HG02642 (cell line): Measurements from ENCODE around the gene LSR.

Experiments
- ATAC-seq: cut with Tn5 transposase; IDR thresholded peaks from one replicate; pipeline ENCODE4 v1.9.1; 2021; ENCODE audit warnings: mild to moderate bottlenecking; ENCODE audit not compliant: unreplicated experiment, poor library complexity

The LSR gene, protein sequence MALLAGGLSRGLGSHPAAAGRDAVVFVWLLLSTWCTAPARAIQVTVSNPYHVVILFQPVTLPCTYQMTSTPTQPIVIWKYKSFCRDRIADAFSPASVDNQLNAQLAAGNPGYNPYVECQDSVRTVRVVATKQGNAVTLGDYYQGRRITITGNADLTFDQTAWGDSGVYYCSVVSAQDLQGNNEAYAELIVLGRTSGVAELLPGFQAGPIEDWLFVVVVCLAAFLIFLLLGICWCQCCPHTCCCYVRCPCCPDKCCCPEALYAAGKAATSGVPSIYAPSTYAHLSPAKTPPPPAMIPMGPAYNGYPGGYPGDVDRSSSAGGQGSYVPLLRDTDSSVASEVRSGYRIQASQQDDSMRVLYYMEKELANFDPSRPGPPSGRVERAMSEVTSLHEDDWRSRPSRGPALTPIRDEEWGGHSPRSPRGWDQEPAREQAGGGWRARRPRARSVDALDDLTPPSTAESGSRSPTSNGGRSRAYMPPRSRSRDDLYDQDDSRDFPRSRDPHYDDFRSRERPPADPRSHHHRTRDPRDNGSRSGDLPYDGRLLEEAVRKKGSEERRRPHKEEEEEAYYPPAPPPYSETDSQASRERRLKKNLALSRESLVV

DNA sequence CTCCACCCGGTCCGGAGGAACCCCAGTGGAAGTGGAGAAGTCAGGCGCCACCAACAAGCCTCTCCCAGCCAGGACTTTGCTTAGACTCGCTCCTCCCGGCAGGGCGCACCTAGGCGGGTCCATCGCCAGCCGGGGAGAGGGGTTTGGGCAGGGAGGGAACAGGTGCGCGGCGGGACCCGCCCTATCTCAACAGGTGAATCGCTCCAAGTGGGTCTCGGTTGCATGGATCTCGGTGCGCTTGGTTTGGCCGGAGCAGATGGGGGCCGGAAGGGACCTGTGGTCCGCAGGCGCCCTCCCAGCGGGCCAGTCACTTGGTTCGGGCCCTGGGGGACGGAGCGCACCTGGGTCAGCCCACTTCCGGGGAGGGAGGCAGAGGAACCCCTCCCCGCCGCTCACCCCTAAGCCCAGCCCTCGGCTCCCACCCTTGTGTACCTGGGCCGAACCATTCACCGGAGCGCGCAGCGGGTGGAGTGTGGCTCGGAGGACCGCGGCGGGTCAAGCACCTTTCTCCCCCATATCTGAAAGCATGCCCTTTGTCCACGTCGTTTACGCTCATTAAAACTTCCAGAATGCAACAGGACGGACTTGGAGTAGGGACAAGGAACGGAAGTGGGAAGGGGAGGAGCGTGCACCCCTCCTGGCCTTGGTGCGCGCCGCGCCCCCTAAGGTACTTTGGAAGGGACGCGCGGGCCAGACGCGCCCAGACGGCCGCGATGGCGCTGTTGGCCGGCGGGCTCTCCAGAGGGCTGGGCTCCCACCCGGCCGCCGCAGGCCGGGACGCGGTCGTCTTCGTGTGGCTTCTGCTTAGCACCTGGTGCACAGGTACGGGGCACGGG lies at the start of gene LSR:
TSS of gene LSR (plus strand) at position 693 of the 836 bp plus-strand sequence. CDS start at position 714, 21 bp downstream.
- peak; percentile 81 for ATAC-seq

DNA sequence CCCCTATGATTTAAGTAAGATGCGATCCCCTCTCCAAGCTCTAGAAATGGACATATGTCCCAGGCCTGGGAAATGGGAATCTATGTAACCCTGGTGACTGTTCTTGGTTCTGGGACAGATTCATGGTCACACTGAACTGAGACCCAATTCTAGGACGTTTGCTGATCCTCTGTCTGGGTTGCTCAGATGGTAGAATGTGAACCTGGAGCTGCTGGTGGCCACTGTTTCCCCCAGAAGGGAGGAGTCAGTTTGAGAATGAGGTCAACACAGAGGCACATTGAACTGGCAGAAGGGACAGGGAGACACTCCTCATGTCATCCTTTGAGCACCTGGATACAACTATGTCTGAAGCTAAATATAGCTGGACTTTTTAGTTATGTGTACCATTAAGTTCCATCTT lies 49.3 kb upstream of the LSR start:
- no peak for ATAC-seq

DNA sequence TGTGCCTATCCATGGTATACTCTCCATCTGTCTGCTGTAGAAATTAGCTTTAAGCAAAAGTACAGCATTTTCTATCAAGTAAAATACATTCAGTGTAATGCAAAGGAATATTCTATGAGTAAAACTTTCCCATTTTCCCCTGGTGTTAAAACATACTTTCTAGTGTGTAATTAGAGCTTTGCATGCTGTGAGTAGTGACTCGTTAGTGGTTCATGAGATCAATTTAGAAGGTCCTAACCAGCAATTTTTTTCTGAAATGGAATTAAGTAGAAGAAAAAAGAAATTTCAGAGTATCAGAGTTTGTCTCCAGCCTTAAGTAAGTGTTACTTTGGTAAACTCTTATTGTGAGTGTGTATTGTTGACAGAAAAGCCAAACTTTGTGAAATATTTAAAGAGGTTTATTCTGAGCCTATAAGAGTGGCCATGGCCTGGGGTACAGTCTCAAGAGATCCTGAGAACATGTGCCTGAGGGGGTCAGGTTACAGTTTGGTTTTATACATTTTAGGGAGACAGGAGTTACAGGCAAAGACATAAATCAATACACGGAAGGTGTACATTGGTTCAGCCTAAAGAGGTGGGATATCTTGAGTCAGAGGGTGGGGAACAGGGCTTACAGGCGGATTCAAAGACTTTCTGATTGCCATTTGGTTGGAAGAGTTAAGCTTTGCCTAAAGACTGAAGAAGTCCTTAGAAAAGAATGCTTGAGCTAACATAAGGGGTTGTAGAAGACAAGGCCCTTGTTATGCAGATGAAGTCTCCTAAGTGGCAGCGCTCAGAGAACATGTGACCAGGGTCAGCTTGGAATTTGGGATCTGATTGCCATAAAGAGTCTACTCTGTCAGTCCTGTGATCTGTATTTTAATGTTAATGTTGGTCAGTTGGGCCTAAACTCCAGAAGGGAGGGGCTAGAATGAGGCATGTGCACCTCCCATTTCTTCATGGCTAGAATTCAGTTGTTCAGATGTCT lies 45.8 kb upstream of the LSR start:
- ATAC-seq, result no peak

DNA sequence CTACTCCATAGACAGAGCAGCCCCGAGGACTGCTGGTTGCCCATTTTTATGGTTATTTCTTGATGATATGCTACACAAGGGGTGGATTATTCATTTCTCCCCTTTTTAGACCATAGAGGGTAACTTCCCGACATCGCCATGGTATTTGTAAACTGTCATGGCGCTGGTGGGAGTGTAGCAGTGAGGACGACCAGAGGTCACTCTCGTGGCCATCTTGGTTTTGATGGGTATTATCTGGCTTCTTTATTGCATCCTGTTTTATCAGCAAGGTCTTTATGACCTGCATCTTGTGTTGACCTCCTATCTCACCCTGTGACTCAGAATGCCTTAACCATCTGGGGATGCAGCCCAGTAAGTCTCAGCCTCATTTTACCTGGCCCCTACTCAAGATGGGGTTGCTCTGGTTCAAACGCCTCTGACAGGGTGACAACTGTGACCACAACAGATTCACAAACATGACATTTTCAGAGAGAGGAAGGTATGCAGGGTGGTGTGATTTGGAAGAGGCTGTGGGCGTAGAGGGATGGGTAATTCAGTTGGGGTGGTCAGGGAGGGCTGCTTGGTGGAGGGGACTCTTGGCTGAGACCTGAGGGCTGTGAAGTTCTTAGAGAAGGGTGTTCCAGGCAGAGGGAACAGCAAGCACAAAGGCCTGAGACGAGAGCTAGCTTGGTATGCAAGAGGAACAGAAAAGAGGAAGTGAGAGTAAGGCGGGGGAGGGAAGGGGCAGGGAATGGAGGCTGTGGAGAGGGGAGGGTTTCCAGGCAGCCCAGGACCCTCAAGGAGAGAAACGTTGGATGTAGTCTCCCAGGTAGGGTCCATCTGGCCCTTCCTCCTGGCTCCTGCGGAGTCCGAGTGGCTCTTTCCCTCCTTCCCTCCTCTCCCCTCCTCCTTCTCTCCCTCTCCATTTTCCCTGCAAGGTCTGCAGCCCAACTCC lies 43.7 kb upstream of the LSR start:
- peak; percentile 71 for ATAC-seq

DNA sequence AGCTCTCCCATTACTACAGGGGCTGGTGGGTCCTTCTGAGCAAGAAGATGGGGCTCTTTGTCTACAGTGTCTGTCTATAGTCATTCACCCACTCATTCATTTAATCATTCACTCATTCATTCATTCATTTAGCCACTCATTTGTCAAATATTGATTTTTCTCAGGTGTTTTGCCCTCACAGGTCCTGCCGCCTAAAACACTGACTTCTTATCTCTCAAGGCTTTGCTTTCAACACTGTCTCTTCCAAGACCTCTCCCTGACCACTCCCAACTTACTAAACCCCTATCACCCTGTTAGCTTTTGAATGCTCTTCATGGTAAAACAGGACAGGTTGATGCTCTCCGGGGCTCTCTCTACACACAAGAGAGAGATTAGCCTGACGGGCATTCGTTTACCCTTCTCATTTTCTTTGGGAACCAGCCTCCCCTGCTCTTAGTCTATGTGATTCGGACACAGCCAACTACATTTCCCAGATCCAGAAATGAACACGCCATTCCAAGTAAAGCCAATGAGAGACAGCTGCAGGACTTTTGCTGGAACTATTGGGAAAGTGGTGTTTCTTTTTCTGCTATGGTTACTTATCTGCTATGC lies 43.0 kb upstream of the LSR start:
- ATAC-seq, result peak; percentile 1

DNA sequence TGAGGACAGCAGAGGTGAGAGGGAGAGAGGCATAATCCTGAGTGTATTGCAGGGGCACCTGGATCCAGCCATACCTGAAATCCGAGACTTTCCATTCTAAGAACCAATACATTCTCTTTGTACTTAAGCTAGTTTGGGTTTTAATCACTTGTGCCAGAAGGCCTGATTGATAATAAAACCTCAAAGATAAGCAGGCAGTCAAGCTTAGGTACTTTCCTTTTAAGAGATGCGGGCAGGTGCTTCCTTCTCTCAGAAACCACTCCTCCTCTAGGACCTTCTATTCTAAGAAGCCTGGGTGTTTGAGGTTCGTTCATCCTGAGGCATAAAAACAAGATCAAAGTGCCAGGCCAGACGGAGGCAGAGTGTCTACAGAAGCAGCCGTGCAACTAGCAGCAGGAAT lies 42.4 kb upstream of the LSR start:
- ATAC-seq, result no peak

DNA sequence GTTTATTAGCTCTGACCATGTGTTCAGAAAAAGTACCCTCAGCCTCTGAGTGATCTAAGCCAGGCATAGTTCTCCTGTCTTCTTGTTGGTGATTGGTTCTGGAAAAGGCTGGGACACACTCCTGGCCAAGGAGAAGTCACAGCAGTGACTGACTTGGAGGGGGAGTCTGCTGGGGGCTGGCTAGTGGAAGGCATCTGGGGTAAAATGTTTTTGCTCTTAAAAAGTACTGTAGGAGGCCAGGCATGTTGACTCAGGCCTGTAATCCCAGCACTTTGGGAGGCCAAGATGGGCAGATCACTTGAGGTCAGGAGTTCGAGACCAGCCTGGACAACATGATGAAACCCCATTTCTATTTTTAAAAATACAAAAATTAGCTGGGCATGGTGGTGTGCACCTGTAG lies 41.9 kb upstream of the LSR start:
- ATAC-seq, result no peak

DNA sequence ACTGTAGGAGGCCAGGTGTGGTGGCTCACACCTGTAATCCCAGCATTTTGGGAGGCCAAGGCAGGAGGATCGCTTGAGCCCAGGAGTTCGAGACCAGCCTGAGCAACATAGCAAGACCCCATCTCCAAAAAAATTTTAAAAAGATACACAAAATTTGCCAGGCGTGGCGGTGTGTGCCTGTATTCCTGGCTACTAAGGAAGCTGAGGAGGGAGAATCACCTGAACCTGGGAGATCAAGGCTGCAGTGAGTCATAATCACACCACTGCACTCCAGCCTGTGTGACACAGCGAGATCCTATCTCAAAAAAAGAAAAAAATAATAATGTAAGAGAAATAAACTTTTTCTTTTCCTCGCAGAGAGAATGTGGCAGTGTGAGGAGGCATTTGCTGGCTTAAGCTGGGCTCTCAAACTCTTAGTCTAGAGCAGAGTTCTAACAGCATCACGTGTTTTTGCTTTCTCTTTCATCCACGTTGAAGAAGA lies 41.4 kb upstream of the LSR start:
- ATAC-seq, result no peak

DNA sequence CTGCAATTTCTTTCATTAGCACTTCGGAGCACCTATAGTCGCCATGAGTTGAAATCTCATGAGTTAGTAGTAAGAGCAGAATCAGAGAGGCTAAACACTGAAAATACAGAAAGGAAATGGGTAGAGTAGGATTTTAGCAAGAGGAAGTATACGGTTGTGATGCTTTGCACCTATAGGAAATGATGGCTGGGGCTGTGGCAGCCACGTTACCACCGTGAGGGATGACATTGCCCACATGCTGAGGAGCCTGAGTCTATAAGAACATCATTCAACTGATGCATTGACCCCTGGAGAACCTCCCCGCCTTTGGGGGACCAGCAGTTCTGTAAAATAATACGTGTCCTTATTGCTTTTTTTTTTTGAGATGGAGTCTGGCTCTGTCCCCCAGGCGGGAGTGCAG lies 40.7 kb upstream of the LSR start:
- no peak for ATAC-seq

DNA sequence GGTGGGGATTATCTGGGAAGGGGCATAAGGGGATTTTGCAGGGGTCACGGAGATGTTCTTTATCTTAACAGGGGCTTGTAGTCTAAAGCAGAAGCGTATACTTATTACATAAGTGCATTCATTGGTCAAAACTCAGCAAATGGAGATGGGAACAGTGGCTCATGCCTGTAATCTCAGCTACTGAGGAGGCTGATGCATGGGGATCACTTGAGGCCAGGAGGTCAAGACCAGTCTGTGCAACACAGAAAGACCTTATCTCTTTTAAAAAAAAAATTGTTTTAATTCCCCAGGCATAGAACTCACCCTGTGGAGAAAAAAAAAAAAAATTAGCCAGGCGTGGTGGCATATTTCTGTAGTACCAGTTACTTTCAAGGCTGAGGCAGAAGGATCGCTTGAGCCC lies 39.2 kb upstream of the LSR start:
- ATAC-seq, result no peak

DNA sequence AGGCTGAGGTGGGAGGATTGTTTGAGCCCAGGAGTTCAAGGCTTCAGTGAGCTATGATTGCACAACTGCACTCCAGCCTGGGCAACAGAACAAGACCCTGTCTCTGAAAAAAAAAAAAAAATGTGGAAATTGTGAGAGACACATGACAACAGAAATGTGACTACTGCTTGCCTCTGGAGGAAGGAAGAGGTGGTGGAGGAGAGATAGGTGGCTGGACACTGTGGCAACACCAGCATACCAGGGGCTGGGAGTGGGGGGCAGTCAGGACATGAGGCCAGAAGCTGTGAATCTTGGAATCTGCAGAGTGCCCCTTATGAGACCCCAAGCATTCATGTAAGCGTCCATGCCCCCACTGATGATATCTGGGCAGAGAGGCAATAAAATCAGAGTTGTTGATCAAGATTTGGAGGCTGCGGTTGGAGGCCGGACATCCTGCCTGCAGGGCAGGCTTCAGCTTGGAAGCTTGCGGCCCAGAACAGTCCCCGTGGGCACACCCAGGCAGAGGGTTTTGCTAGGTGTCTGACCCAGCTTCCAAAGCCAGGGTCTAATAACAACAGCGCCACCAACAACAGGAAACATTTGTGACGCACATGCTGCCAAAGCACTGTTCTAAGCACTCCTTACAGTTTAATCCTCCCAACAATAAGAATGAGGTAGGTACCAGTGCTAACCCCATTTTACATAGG lies 37.1 kb upstream of the LSR start:
- no peak for ATAC-seq

DNA sequence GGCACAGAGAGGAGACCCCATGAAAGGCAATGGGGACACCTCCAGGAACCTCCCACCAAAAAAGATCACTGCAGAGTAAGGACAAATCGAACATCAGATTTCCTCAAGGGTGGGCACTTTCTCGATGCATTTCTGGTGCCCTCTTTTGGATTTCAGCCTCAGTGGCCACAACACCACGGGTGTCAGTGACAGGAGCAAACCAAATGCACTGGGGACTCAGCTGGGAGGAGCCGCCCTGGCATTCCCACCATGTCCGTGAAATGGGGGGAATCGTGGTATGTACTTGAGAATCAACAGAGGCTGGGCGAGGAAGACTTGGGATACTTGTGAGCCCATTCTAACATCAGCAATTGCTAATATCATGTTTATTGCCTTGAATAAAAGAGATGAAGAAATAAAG lies 36.6 kb upstream of the LSR start:
- no peak for ATAC-seq

DNA sequence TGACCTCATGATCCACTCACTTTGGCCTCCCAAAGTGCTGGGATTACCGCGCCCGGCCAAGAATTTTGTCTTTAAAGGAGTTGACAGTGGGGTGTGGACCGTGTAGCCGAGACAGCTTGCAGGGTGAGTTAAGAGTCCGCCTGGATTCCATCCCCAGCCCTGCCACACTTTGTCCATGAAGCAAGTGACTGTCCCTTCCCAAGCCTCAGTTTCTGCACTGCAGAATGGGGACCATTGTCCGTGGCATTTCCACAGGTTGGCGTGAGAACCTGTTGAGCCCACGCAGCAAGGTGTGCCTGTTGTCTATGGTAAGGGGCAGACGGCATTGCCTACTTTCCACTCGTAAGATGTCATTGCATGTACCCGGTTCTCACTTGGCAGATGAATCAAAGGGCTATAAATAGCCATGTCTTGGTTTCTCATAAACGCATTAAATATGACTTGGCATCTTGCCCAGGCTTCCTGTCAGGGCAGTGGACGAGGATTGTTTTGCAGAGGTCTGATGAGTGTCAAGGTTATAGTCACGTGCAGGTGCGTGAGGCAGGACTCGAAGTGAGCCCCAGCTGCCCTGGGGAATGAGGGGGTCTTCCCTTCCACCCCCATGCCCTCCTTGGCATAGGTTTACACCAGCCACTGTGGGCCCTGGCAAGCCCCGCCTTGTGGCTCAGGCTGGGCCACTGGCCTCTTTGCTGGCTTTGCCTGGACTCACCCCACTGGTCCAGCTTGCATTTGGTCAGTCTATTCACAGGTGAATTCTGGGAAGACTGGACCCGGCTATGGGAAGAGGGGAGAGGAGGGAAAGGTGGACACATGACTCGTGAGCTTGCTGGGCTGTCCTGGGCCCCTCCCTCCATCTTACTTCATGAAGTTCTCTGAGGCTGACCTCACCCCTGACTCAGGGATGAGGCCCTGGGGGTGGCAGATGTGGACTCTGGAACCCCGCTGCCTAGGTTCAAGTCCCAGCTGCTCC lies 34.9 kb upstream of the LSR start:
- ATAC-seq, result peak; percentile 63

DNA sequence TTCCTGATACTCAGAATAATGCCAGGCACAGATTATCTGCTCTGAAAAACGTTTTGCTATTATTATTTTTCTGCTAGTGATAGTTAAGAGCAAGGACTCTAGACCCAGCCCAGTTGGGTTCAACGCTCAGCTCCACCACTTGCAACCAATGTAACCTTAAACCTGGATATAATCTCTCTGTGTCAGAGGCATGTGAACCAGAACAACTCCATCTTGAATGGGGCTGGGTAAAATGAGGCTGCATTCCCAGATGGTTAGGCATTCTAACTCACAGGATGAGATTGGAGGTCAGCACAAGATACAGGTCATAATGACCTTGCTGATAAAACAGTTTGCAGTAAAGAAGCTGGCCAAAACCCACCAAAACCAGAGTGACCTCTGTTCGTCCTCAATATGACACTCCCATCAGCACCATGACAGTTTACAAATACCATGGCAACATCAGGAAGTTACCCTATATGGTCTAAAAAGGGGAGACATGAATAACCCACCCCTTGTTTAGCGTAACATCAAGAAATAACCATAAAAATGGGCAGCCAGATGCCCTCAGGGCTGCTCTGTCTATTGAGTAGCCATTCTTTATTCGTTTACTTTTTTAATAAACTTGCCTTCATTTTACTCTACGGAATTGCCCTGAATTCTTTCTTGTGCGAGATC lies 33.9 kb upstream of the LSR start:
- ATAC-seq, result no peak

DNA sequence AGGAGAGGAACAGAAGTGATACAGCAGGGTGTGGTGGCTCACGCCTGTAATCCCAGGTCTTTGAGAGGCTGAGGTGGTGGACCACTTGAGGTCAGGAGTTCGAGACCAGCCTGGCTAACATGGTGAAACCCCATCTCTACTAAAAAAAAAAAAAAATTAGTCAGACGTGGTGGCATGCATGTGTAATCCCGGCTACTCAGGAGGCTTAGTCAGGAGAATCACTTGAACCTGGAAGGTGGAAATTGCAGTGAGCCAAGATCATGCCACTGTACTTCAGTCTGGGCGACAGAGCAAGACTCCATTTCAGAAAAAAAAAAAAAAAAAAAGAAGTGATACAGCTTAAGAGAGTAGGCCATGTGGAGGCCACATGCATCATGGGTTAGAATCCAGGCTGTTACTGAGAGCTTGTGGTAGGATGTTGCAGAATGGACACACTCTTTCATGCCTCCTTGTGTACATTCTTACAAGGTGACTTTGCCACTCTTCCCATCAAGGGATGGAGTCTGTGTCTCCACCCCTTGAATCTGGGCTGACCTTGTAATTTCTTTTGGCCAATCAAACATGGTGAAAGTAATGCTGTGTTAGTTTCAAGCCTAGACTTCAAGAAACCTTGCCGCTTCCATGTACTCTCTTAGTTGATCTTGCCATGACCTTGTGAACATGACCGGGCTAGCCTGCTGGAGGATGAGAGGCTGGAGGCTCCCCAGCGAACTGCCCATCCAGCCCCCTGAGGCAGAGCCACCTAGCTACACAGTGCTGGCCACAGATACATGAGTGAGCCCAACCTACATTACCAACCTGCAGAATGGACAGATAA lies 32.6 kb upstream of the LSR start:
- no peak for ATAC-seq
